ENCODE results near the gene DCAF10.
"Not testable (repeated sequence)": the region's sequence is repeated elsewhere in the genome, so short reads cannot be mapped to it uniquely, and the experiment has no call there.

Gene DCAF10

GRCh38 chr9:37870081-37870798 lies 69.6 kb downstream of the DCAF10 start:
- no peak overlapping the region for H3K4me3 ChIP-seq (ENCODE audit: low read depth, low read length)
- no peak for TF ChIP-seq CTCF (IDR thresholded peaks at IDR 0.05; ENCODE audit: borderline replicate concordance, insufficient read depth, low read depth, low read length)

GRCh38 chr9:37870799-37871176 lies 70.2 kb downstream of the DCAF10 start:
- no peak overlapping the region for H3K4me3 ChIP-seq (ENCODE audit: low read depth, low read length)
- no peak for TF ChIP-seq CTCF (IDR thresholded peaks at IDR 0.05; ENCODE audit: borderline replicate concordance, insufficient read depth, low read depth, low read length)

- no peak for TF ChIP-seq CTCF (IDR thresholded peaks at IDR 0.05; ENCODE audit: borderline replicate concordance, insufficient read depth, low read depth, low read length)
- no peak overlapping the region for H3K4me3 ChIP-seq (ENCODE audit: low read depth, low read length)
These were observed 73.4 kb downstream of the DCAF10 start for GRCh38 chr9:37873955-37874354.

- no peak overlapping the region for H3K4me3 ChIP-seq (ENCODE audit: low read depth, low read length)
- no peak for TF ChIP-seq CTCF (IDR thresholded peaks at IDR 0.05; ENCODE audit: borderline replicate concordance, insufficient read depth, low read depth, low read length)
These were observed 75.8 kb downstream of the DCAF10 start for GRCh38 chr9:37876376-37876775.

- no peak overlapping the region for H3K4me3 ChIP-seq (ENCODE audit: low read depth, low read length)
- no peak for TF ChIP-seq CTCF (IDR thresholded peaks at IDR 0.05; ENCODE audit: borderline replicate concordance, insufficient read depth, low read depth, low read length)
These were observed 80.4 kb downstream of the DCAF10 start for GRCh38 chr9:37880916-37881479.

- not testable (repeated sequence) for H3K4me3 ChIP-seq (ENCODE audit: low read depth, low read length)
These were observed 87.5 kb downstream of the DCAF10 start for GRCh38 chr9:37887977-37888583.

GRCh38 chr9:37889536-37889935 lies 88.9 kb downstream of the DCAF10 start:
- no peak overlapping the region for H3K4me3 ChIP-seq (ENCODE audit: low read depth, low read length)
- no peak for TF ChIP-seq CTCF (IDR thresholded peaks at IDR 0.05; ENCODE audit: borderline replicate concordance, insufficient read depth, low read depth, low read length)

- not testable (repeated sequence) for H3K4me3 ChIP-seq (ENCODE audit: low read depth, low read length)
These were observed 90.4 kb downstream of the DCAF10 start for GRCh38 chr9:37891042-37891441.
